HepG2 (cell line): ENCODE measurements around the gene SAYSD1. TPM values are rescaled to one million over a fixed set of nuclear protein-coding genes. Genes with fewer than 3 reads are reported as not detected.

Experiments used
- AHR ChIP-seq: IDR thresholded peaks from 2 replicates; pipeline ENCODE4 v1.6.1; 2018; ENCODE audit warnings: missing genetic modification reagents, missing compliant biosample characterization
- ASH2L ChIP-seq: fragments of 300-600, 200-600 bp; sonication (generic); IDR thresholded peaks from 2 replicates; pipeline ENCODE4 v1.7.0; 2017; ENCODE audit warnings: low read depth, mild to moderate bottlenecking, moderate library complexity, mixed read lengths, low read length; ENCODE audit not compliant: insufficient read length
- ATRX ChIP-seq: sonication (generic); formaldehyde crosslinking; IDR thresholded peaks from 2 replicates; pipeline ENCODE4 v1.4.0; 2020; ENCODE audit warnings: missing genetic modification reagents, borderline replicate concordance
- CCAR2 ChIP-seq: fragments of 200-400 bp; formaldehyde crosslinking; optimal IDR thresholded peaks from 2 replicates; pipeline ENCODE3; 2018; ENCODE audit warnings: low read depth, mild to moderate bottlenecking, low read length, moderate library complexity
- GZF1 ChIP-seq: sonication (generic); formaldehyde crosslinking; IDR thresholded peaks from 2 replicates; pipeline ENCODE4 v1.5.1; 2020; ENCODE audit warnings: mild to moderate bottlenecking, missing genetic modification reagents
- HDAC1 ChIP-seq: sonication (generic); formaldehyde crosslinking; IDR thresholded peaks from 2 replicates; pipeline ENCODE4 v1.5.1; 2020; ENCODE audit warnings: mild to moderate bottlenecking, missing genetic modification reagents
- HNRNPUL1 ChIP-seq: fragments of 200-400 bp; formaldehyde crosslinking; IDR thresholded peaks from 2 replicates; pipeline ENCODE4 v1.6.1; 2017; ENCODE audit warnings: low read depth, mild to moderate bottlenecking, low read length, moderate library complexity
- HOXA5 ChIP-seq: sonication (generic); formaldehyde crosslinking; IDR thresholded peaks from 2 replicates; pipeline ENCODE4 v1.4.0; 2020; ENCODE audit warnings: missing genetic modification reagents
- MEIS2 ChIP-seq: sonication (generic); formaldehyde crosslinking; IDR thresholded peaks from 2 replicates; pipeline ENCODE4 v1.9.0; 2021; ENCODE audit warnings: mild to moderate bottlenecking, missing genetic modification reagents
- SNRNP70 ChIP-seq: fragments of 200-400 bp; formaldehyde crosslinking; IDR thresholded peaks from 2 replicates; pipeline ENCODE4 v1.6.1; 2017; ENCODE audit warnings: mild to moderate bottlenecking, low read depth, low read length, moderate library complexity
- TOPORS ChIP-seq: sonication (generic); formaldehyde crosslinking; IDR thresholded peaks from 2 replicates; pipeline ENCODE4 v1.8.0; 2023; ENCODE audit warnings: mild to moderate bottlenecking, missing genetic modification reagents
- ZBTB21 ChIP-seq: sonication (generic); formaldehyde crosslinking; IDR thresholded peaks from 2 replicates; pipeline ENCODE4 v1.4.0; 2020; ENCODE audit warnings: missing genetic modification reagents
- ZFP90 ChIP-seq: sonication (generic); formaldehyde crosslinking; IDR thresholded peaks from 2 replicates; pipeline ENCODE4 v1.8.0; 2022; ENCODE audit warnings: missing genetic modification reagents, mild to moderate bottlenecking, inconsistent platforms, borderline replicate concordance
- ZKSCAN8 ChIP-seq: IDR thresholded peaks from 2 replicates; pipeline ENCODE4 v1.6.1; 2016; ENCODE audit warnings: borderline replicate concordance, missing genetic modification reagents, missing compliant biosample characterization
- ZNF10 ChIP-seq: sonication (generic); formaldehyde crosslinking; IDR thresholded peaks from 2 replicates; pipeline ENCODE4 v1.4.0; 2020; ENCODE audit warnings: mild to moderate bottlenecking, low read depth, missing genetic modification reagents, borderline replicate concordance
- ZNF138 ChIP-seq: sonication (generic); formaldehyde crosslinking; IDR thresholded peaks from 2 replicates; pipeline ENCODE4 v1.5.0; 2020; ENCODE audit warnings: mild to moderate bottlenecking, low read depth, missing genetic modification reagents
- ZNF296 ChIP-seq: sonication (generic); formaldehyde crosslinking; conservative IDR thresholded peaks from 2 replicates; pipeline ENCODE4 v1.5.0; 2020; ENCODE audit warnings: mild to moderate bottlenecking, missing genetic modification reagents
- ZNF484 ChIP-seq: sonication (generic); formaldehyde crosslinking; IDR thresholded peaks from 2 replicates; pipeline ENCODE4 v1.5.1; 2020; ENCODE audit warnings: mild to moderate bottlenecking, low read depth, missing genetic modification reagents, borderline replicate concordance
- ZNF530 ChIP-seq: sonication (generic); formaldehyde crosslinking; IDR thresholded peaks from 2 replicates; pipeline ENCODE4 v1.5.0; 2020; ENCODE audit warnings: low read depth, mild to moderate bottlenecking, missing genetic modification reagents
- ZNF557 ChIP-seq: sonication (generic); formaldehyde crosslinking; IDR thresholded peaks from 2 replicates; pipeline ENCODE4 v1.4.0; 2020; ENCODE audit warnings: missing genetic modification reagents
- ZSCAN31 ChIP-seq: sonication (generic); formaldehyde crosslinking; IDR thresholded peaks from 2 replicates; pipeline ENCODE4 v1.5.0; 2020; ENCODE audit warnings: low read depth, mild to moderate bottlenecking, missing genetic modification reagents
- polyA plus RNA-seq, 8 experiments: library from polyadenylated mRNA; depleted of rRNA in 3 of 8; stranded (reverse) in 7 of 8; unstranded in 1 of 8; fragments of >200 nt; fragmentation: Illumina TruSeq in 4 of 8; extraction: Trizol in 4 of 8; gene quantifications; 2 replicates each; pipeline versions ENCODE4 v1.2.1 to v1.2.3, GENCODE V29; 2011 to 2016; ENCODE audit warnings: low read depth in 4 of 8, missing spikeins in 1 of 8, mixed read lengths in 1 of 8; ENCODE audit not compliant: insufficient read depth in 1 of 8
- total RNA-seq, 5 experiments: library from RNA; depleted of rRNA; stranded (reverse); fragments of >200 nt; fragmentation: Illumina TruSeq; extraction: Trizol; gene quantifications; 2 replicates each; pipeline ENCODE4 v1.2.3, GENCODE V29; 2016; ENCODE audit warnings: low read depth in 1 of 5
- TF ChIP-seq, protein P1 (sequence below), 2 experiments: sonication (generic) in 1 of 2; formaldehyde crosslinking in 1 of 2; IDR thresholded peaks; 2 replicates each; pipeline versions ENCODE4 v1.5.1 to v1.6.1; 2011 to 2020; ENCODE audit warnings: borderline replicate concordance in 1 of 2, low read depth in 1 of 2, low read length in 1 of 2, mild to moderate bottlenecking in 1 of 2, missing genetic modification reagents in 1 of 2, moderate library complexity in 1 of 2
- TF ChIP-seq, protein P2 (sequence below), 2 experiments: fragments of 450-650 bp in 1 of 2; sonication (generic) in 1 of 2; formaldehyde crosslinking; IDR thresholded peaks; 2 replicates each; pipeline versions ENCODE4 v1.5.0 to v1.8.0; 2020 to 2022; ENCODE audit warnings: mild to moderate bottlenecking in 1 of 2, missing genetic modification reagents in 1 of 2
- TF ChIP-seq, protein P3 (sequence below): conservative IDR thresholded peaks from 2 replicates; pipeline ENCODE4 v1.6.1; 2018; ENCODE audit warnings: missing genetic modification reagents
- TF ChIP-seq, protein P4 (sequence below): sonication (generic); formaldehyde crosslinking; conservative IDR thresholded peaks from 2 replicates; pipeline ENCODE4 v1.8.0; 2022; ENCODE audit warnings: mild to moderate bottlenecking, moderate library complexity, missing genetic modification reagents

Gene SAYSD1
- total and polyA plus RNA-seq, 2 of the 13 experiments (the other 11 are each of a cell fraction or from before 2014, with no cell fraction given) = 10.1 to 16.0 TPM

DNA sequence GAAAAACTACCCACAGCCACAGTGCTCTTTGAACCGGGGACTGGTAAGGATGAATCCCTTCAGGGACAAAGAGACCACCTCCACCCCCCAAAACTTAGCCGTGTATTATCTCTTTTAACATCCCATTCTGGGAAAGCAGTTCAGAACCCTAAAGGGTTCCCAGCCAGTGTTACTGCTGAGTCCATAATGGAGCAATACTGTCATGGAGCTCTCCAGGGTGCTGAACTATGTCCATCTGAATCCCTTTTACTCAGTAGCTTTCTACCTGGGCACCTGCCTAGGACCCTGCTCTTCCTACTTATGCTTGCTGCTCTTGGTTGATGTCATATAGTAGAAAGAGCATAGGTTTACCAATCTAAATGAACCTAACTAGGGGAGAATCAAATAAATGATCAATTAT lies 22.3 kb upstream of the SAYSD1 start (continued):
- TF ChIP-seq, protein P1, sequence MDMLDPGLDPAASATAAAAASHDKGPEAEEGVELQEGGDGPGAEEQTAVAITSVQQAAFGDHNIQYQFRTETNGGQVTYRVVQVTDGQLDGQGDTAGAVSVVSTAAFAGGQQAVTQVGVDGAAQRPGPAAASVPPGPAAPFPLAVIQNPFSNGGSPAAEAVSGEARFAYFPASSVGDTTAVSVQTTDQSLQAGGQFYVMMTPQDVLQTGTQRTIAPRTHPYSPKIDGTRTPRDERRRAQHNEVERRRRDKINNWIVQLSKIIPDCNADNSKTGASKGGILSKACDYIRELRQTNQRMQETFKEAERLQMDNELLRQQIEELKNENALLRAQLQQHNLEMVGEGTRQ (IDR thresholded peaks at IDR 0.05; ENCODE audit: low read depth, low read length) = no peak
- TF ChIP-seq, protein P1 (CRISPR knock-in tag; IDR thresholded peaks at IDR 0.05; ENCODE audit: borderline replicate concordance) = no peak
- TF ChIP-seq, protein P2, sequence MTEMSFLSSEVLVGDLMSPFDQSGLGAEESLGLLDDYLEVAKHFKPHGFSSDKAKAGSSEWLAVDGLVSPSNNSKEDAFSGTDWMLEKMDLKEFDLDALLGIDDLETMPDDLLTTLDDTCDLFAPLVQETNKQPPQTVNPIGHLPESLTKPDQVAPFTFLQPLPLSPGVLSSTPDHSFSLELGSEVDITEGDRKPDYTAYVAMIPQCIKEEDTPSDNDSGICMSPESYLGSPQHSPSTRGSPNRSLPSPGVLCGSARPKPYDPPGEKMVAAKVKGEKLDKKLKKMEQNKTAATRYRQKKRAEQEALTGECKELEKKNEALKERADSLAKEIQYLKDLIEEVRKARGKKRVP (CRISPR knock-in tag; IDR thresholded peaks at IDR 0.05) = no peak
- TF ChIP-seq ZKSCAN8 (CRISPR knock-in tag) = no peak
- no peak for TF ChIP-seq ZNF530
- no peak for TF ChIP-seq HDAC1
- no peak for TF ChIP-seq ZNF484 (CRISPR knock-in tag)
- TF ChIP-seq ZSCAN31 (CRISPR knock-in tag) = 0 out of 2 replicates have a peak, but pooled peaks have one; percentile 60
- peak; percentile 68; the same call in 1 of the 2 replicates for TF ChIP-seq ZNF138
- TF ChIP-seq GZF1 = no peak
- TF ChIP-seq CCAR2 = no peak
- peak; percentile 51; the same call in 1 of the 2 replicates for TF ChIP-seq MEIS2 (CRISPR knock-in tag)
- TF ChIP-seq ZFP90 = no peak
- TF ChIP-seq SNRNP70 = no peak
- TF ChIP-seq TOPORS (CRISPR knock-in tag) = no peak
- no peak for TF ChIP-seq AHR (CRISPR knock-in tag)
- TF ChIP-seq, protein P3, sequence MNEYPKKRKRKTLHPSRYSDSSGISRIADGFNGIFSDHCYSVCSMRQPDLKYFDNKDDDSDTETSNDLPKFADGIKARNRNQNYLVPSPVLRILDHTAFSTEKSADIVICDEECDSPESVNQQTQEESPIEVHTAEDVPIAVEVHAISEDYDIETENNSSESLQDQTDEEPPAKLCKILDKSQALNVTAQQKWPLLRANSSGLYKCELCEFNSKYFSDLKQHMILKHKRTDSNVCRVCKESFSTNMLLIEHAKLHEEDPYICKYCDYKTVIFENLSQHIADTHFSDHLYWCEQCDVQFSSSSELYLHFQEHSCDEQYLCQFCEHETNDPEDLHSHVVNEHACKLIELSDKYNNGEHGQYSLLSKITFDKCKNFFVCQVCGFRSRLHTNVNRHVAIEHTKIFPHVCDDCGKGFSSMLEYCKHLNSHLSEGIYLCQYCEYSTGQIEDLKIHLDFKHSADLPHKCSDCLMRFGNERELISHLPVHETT (CRISPR knock-in tag) = no peak
- no peak for TF ChIP-seq HNRNPUL1
- TF ChIP-seq ZBTB21 (CRISPR knock-in tag) = no peak; the same call in 1 of the 2 replicates
- TF ChIP-seq ATRX (CRISPR knock-in tag) = no peak
- peak; percentile 59; the same call in 1 of the 2 replicates for TF ChIP-seq HOXA5 (CRISPR knock-in tag)
- TF ChIP-seq ZNF10 (CRISPR knock-in tag) = no peak
- 0 out of 2 replicates have a peak, but pooled peaks have one; percentile 36 for TF ChIP-seq ZNF557 (CRISPR knock-in tag)
- no peak for TF ChIP-seq ASH2L
- TF ChIP-seq, protein P4, sequence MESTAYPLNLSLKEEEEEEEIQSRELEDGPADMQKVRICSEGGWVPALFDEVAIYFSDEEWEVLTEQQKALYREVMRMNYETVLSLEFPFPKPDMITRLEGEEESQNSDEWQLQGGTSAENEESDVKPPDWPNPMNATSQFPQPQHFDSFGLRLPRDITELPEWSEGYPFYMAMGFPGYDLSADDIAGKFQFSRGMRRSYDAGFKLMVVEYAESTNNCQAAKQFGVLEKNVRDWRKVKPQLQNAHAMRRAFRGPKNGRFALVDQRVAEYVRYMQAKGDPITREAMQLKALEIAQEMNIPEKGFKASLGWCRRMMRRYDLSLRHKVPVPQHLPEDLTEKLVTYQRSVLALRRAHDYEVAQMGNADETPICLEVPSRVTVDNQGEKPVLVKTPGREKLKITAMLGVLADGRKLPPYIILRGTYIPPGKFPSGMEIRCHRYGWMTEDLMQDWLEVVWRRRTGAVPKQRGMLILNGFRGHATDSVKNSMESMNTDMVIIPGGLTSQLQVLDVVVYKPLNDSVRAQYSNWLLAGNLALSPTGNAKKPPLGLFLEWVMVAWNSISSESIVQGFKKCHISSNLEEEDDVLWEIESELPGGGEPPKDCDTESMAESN = 0 out of 2 replicates have a peak, but pooled peaks have one; percentile 37
- TF ChIP-seq ZNF296 (CRISPR knock-in tag) = no peak
